NCI-H2171 (cell line): Measurements from ENCODE around the gene AMPD2.
"Not testable (repeated sequence)": the region's sequence is repeated elsewhere in the genome, so short reads cannot be mapped to it uniquely, and the experiment has no call there.

Experiments used
- DNase-seq: peaks from one replicate; lab custom pipeline; 2025; lab: John Stamatoyannopoulos, UW

AMPD2 gene

GRCh38 chr1:109653306-109653705, 33.7 kb downstream of the AMPD2 start:
- no peak for DNase-seq

GRCh38 chr1:109654519-109654918, 34.9 kb downstream of the AMPD2 start:
- DNase-seq, result no peak

GRCh38 chr1:109655615-109656519, 36.2 kb downstream of the AMPD2 start, which contains the start of gene GSTM4:
Gene GSTM4 (plus strand): TSS chr1:109656099. CDS start chr1:109656390, 291 bp downstream.
- DNase-seq, result no peak

GRCh38 chr1:109657395-109657794, 37.8 kb downstream of the AMPD2 start:
- DNase-seq, result no peak

GRCh38 chr1:109657970-109658369, 38.3 kb downstream of the AMPD2 start:
- no peak for DNase-seq

- no peak for DNase-seq
Measured at GRCh38 chr1:109658533-109659042, 39.0 kb downstream of the AMPD2 start.

- DNase-seq, result no peak
Measured at GRCh38 chr1:109659145-109659544, 39.5 kb downstream of the AMPD2 start.

- DNase-seq, result peak; percentile 95
Measured at GRCh38 chr1:109659997-109660690, 40.5 kb downstream of the AMPD2 start.

- not testable (repeated sequence) for DNase-seq
Measured at GRCh38 chr1:109660691-109661026, 41.0 kb downstream of the AMPD2 start.

- no peak for DNase-seq
Measured at GRCh38 chr1:109661391-109661790, 41.8 kb downstream of the AMPD2 start.

- DNase-seq, result no peak
Measured at GRCh38 chr1:109664671-109665070, 45.0 kb downstream of the AMPD2 start.

- DNase-seq, result peak; percentile 81
Measured at GRCh38 chr1:109667452-109668122, 48.0 kb downstream of the AMPD2 start, which contains the start of gene GSTM2. Gene GSTM2 (plus strand): TSS chr1:109668057. CDS start chr1:109668116, 59 bp downstream.

GRCh38 chr1:109668123-109668775, 48.6 kb downstream of the AMPD2 start:
- DNase-seq, result no peak

- no peak for DNase-seq
Measured at GRCh38 chr1:109669246-109669948, 49.8 kb downstream of the AMPD2 start.

- not testable (repeated sequence) for DNase-seq
Measured at GRCh38 chr1:109669949-109670302, 50.3 kb downstream of the AMPD2 start.

- DNase-seq, result no peak
Measured at GRCh38 chr1:109671067-109671466, 51.4 kb downstream of the AMPD2 start.

- DNase-seq, result not testable (repeated sequence)
Measured at GRCh38 chr1:109673861-109674260, 54.2 kb downstream of the AMPD2 start.

GRCh38 chr1:109676683-109677381, 57.2 kb downstream of the AMPD2 start:
- DNase-seq, result not testable (repeated sequence)

GRCh38 chr1:109677459-109677858, 57.8 kb downstream of the AMPD2 start:
- no peak for DNase-seq

- DNase-seq, result not testable (repeated sequence)
Measured at GRCh38 chr1:109678637-109679036, 59.0 kb downstream of the AMPD2 start.
